ENCODE results near the gene GPLD1.

GRCh38 chr6:24513602-24514001, 24.2 kb upstream of the GPLD1 start:
- TF ChIP-seq CTCF (IDR thresholded peaks at IDR 0.05) (no peak), POLR2A (IDR thresholded peaks at IDR 0.05) (no peak)

Measured in right lobe of liver (tissue), 4 donors.